Gastroesophageal sphincter (tissue), 4 donors: ENCODE measurements around the gene BTG1. TPM values are rescaled to one million over a fixed set of nuclear protein-coding genes. Genes with fewer than 3 reads are reported as not detected.

ENCODE experiments used
- ATAC-seq: fragments of 150-250 bp; one replicate; pipeline ENCODE4 v1.9.1; 2016; ENCODE audit warnings: mild to moderate bottlenecking, moderate library complexity
- H3K27ac ChIP-seq, 4 donors: fragments of 200-600 bp; sonication (generic) in 3 of 4; 1 replicate in 3 of 4; 2 replicates in 1 of 4; pipeline ENCODE4 v1.5.1; 2016 to 2019
- H3K27me3 ChIP-seq: fragments of 200-600 bp; sonication (generic); one replicate; pipeline ENCODE4 v1.5.1; 2019
- H3K36me3 ChIP-seq, 2 donors: fragments of 200-600 bp; sonication (generic); one replicate each; pipeline ENCODE4 v1.5.1; 2019; ENCODE audit warnings: control low read depth in 1 of 2
- H3K4me1 ChIP-seq, 3 donors: fragments of 200-600 bp; sonication (generic); 1 replicate in 2 of 3; 2 replicates in 1 of 3; pipeline ENCODE4 v1.5.1; 2016 to 2019; ENCODE audit warnings: control low read depth in 2 of 3
- H3K4me3 ChIP-seq, 2 donors: fragments of 200-600 bp; sonication (generic); one replicate each; pipeline ENCODE4 v1.5.1; 2019; ENCODE audit warnings: mild to moderate bottlenecking in 1 of 2, moderate library complexity in 1 of 2
- H3K9me3 ChIP-seq, 3 donors: fragments of 200-600 bp; sonication (generic); one replicate each; pipeline ENCODE4 v1.5.1; 2017 to 2019; ENCODE audit warnings: control low read depth in 2 of 3
- CTCF ChIP-seq, 4 experiments: fragments of 200-600 bp in 2 of 4; fragments of 450-650 bp in 2 of 4; sonication (generic) in 1 of 4; IDR thresholded peaks; one replicate each; pipeline ENCODE4 v1.5.1; 2017 to 2019; ENCODE audit warnings: antibody characterized with exemption in 4 of 4, mild to moderate bottlenecking in 2 of 4, moderate library complexity in 2 of 4
- EP300 ChIP-seq: sonication (generic); formaldehyde crosslinking; IDR thresholded peaks from one replicate; pipeline ENCODE4 v1.6.1; 2017; ENCODE audit warnings: antibody characterized with exemption, mild to moderate bottlenecking
- POLR2A ChIP-seq, 2 donors: fragments of 450-650 bp; IDR thresholded peaks; one replicate each; pipeline ENCODE4 v1.6.1; 2017; ENCODE audit warnings: antibody characterized with exemption in 2 of 2, mild to moderate bottlenecking in 2 of 2, moderate library complexity in 1 of 2
- POLR2AphosphoS5 ChIP-seq: sonication (generic); formaldehyde crosslinking; IDR thresholded peaks from one replicate; pipeline ENCODE4 v1.6.1; 2017; ENCODE audit warnings: antibody characterized with exemption
- WGBS, 2 donors: methylation state at CpG; one replicate each; pipeline ENCODE4 v1.1.5; 2018; ENCODE audit warnings: low coverage in 1 of 2; 5-methylcytosine and 5-hydroxymethylcytosine counted together
- total RNA-seq, 4 donors: library from RNA; depleted of rRNA; stranded (reverse); fragments of >200 nt; gene quantifications; one replicate each; pipeline ENCODE4 v1.1.0, GENCODE V29; 2016

Gene BTG1
- total RNA-seq, 4 donors from 2014 or later, result 33.7 to 46.1 (median 42.7) TPM

- 5 to 18% methylated on average over 2 of the region's 2 CpGs for WGBS, 2 donors
- Histone ChIP-seq H3K27ac (peak overlapping the region; percentile 44 to 99 (median 77)), H3K9me3 (no peaks in the 10 kb centered on the region), H3K4me3 (peak overlapping the region; percentile 83 to 91), H3K4me1 (peaks cover 11 to 48% (median 13%) of the 10 kb centered on the region in 3 donors), H3K36me3 (peaks cover 0 to 3% of the 10 kb centered on the region in 2 donors), H3K27me3 (no peaks in the 10 kb centered on the region)
- ATAC-seq, result no peak
- TF ChIP-seq POLR2A (IDR thresholded peaks at IDR 0.05) (no peak), EP300 (no peak), POLR2AphosphoS5 (no peak), CTCF (IDR thresholded peaks at IDR 0.05) (no peak)
These were observed 5.5 kb downstream of the BTG1 start for GRCh38 chr12:92140156-92140555.

DNA sequence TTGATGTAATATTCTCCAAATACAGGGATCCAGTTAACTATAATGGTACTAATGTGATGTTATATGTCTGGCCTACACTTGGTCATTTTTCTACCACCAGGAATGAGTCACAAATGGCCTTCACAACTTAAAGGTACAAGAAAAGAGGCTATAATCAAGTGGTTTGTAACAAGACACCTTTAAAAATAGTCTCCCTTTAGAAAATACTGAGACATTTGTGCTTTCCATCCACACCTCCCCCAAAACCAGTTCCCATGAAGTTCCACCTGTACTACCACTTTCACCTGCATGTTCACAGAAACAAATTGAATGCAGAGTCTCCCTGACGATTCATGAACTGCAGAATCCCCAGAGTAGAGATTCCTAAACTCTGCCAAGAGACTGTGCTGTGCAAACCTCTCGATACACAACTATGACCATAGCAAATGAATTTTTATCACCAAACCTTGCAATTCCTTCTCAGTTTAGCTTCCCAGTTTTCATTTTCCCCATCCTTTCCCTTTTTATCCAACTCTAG lies 6.0 kb downstream of the BTG1 start:
- no peak for TF ChIP-seq EP300
- no peak for TF ChIP-seq CTCF (IDR thresholded peaks at IDR 0.05)
- TF ChIP-seq POLR2AphosphoS5, result no peak
- no peak for TF ChIP-seq POLR2A (IDR thresholded peaks at IDR 0.05)

DNA sequence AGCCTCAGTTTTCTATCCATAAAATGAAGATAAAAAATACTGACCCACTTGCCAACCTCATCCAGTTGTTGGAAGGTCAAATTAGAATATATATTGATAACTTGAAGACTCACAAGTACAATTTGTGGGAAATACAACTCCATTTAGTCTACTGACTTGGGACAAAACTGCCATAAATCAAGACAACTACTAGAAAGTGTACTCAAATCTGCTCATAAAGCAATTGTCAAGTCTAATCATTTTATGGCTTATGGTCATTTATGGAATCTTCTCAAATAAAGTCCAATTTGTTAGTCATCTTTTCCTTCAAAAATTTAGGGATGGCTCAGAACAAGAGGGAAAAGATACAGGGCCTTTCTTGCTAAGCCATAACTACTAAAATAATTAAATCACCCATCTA lies 7.0 kb downstream of the BTG1 start:
- H3K9me3 ChIP-seq, result no peaks in the 10 kb centered on the region
- ATAC-seq, result no peak
- H3K36me3 ChIP-seq, result peaks cover 0 to 3% of the 10 kb centered on the region in 2 donors
- H3K27me3 ChIP-seq, result no peaks in the 10 kb centered on the region
- H3K27ac ChIP-seq, result no peak overlapping the region
- peak overlapping the region; percentile 83 to 91 for H3K4me3 ChIP-seq
- peaks cover 20 to 63% (median 26%) of the 10 kb centered on the region in 3 donors for H3K4me1 ChIP-seq
- no peak for TF ChIP-seq EP300
- no peak for TF ChIP-seq POLR2A (IDR thresholded peaks at IDR 0.05)
- no peak for TF ChIP-seq POLR2AphosphoS5
- no peak for TF ChIP-seq CTCF (IDR thresholded peaks at IDR 0.05)

More for the DNA sequence above, 6.0 kb downstream of the BTG1 start:
- peaks cover 0 to 3% of the 10 kb centered on the region in 2 donors for H3K36me3 ChIP-seq
- H3K4me3 ChIP-seq, result peak overlapping the region; percentile 83 to 91
- peaks cover 15 to 53% (median 15%) of the 10 kb centered on the region in 3 donors for H3K4me1 ChIP-seq
- no peaks in the 10 kb centered on the region for H3K9me3 ChIP-seq
- WGBS, 2 donors, result 0 to 10% methylated on average over 2 of the region's 2 CpGs
- no peak for ATAC-seq
- H3K27ac ChIP-seq, result peak overlapping the region; percentile 44 to 99 (median 77)
- H3K27me3 ChIP-seq, result no peaks in the 10 kb centered on the region

- no peaks in the 10 kb centered on the region for H3K9me3 ChIP-seq
- H3K27me3 ChIP-seq, result no peaks in the 10 kb centered on the region
- peaks cover 0 to 3% of the 10 kb centered on the region in 2 donors for H3K36me3 ChIP-seq
- H3K4me3 ChIP-seq, result peak overlapping the region; percentile 83 to 91
- TF ChIP-seq CTCF (IDR thresholded peaks at IDR 0.05), result no peak
- no peak for TF ChIP-seq POLR2AphosphoS5
- no peak for TF ChIP-seq EP300
- no peak for TF ChIP-seq POLR2A (IDR thresholded peaks at IDR 0.05)
- 64 to 89% methylated on average over 1 of the region's 1 CpG for WGBS, 2 donors
- no peak overlapping the region for H3K27ac ChIP-seq
- no peak for ATAC-seq
- peaks cover 20 to 68% (median 30%) of the 10 kb centered on the region in 3 donors for H3K4me1 ChIP-seq
These were observed 7.5 kb downstream of the BTG1 start for GRCh38 chr12:92138144-92138543.

DNA sequence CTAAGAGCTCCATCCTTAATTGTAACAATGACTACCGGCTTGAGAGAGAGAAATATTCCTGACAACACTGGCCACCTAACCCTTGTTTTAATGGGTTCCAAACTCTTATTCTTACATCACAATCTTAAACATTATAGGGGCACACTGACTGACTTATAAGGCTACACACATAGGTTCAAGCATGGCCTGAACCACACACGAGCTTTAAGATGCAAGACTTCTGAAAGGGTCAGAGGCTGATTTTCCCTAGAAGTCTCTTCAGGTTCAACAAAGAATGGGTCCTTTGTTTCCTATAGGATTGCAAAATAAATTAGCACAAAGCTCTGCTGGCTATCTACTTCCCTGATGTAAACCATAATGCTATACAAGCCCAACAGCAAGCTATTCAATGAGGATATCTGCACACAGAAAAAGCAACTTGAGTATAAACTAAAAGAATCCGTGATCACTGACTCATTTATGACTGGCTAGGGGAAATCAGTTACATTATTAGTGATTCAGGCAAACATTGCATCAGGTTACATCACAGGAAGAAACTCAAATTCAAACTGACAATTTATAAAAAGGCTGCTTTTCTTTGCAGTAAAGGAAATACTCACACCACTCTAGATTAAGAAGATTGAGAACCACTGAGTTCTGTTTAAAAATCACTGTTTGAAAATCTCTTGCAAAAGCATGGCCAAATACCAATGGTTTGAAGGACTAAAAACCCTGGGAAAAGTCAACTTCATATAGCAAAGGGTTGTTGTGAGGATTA lies 8.5 kb downstream of the BTG1 start:
- H3K27ac ChIP-seq, result peak overlapping the region in 1 of 4 donors; percentile 13
- no peak for ATAC-seq
- H3K9me3 ChIP-seq, result no peaks in the 10 kb centered on the region
- no peaks in the 10 kb centered on the region for H3K36me3 ChIP-seq
- WGBS, 2 donors, result 46 to 52% methylated on average over 3 of the region's 3 CpGs
- peak overlapping the region; percentile 83 to 91 for H3K4me3 ChIP-seq
- TF ChIP-seq POLR2A (IDR thresholded peaks at IDR 0.05) (no peak), POLR2AphosphoS5 (peak; percentile 27)
- peaks cover 28 to 78% (median 30%) of the 10 kb centered on the region in 3 donors for H3K4me1 ChIP-seq
- no peaks in the 10 kb centered on the region for H3K27me3 ChIP-seq
